ENCODE measurements around the gene LPIN3.

LPIN3 gene

DNA sequence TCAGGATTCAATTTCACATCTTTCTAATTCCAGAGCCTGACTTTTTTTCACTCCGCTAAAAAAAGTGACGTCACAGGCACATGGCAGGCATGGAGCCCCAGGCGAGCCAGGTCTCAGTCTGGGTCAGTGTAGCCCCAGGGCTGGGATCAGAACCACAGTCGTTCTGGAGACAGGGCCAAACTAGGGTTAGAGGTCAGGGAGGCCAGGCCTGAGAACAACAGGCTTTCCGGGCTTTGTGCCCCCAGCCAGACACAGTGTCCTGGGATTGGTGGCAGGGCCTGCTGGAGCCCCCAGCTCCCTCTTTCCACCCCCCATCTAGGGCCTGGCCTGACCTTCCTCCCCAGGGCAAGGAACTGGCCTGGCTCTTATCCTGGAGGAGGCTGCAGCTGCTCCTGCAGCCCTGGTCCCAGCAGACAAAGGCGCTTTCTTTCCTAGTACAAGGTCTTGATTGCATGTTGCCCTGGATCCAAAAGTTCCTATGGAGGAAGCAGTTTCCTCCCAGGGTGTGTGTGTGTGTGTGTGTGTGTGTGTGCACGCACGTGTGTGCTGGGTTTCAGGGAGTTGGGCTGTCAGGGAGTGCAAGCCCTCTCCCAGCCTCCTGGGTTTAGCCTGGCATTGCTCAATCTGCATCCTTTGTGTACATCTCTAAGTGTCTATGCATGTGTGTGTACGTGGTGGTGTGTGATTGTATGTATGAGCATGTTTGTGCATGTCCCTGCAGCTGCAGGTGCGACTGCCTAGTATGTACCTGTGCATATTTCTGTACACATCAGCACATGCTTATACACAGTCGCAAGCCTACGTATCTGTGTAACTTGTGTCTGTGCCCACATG is 52.5 kb downstream of the LPIN3 start:
- no peak for DNase-seq (ENCODE audit: low read depth)

DNA sequence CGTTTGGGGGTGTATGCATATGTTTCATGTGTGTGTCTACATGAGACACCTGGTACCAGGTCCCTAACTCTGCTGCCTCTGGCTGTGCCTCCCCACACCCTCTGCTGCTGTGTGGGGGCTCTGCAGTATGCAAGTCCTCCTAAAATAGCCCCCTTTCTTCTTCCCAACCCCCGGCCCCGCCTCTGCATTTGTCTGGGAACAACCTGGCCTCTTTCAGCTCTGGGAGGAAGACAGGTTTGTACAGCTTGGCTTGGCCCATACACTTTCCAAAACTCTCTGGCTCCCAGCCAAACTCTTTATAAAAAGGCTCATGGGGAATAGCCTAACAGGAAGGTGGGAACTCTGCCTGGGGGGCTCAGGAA is 53.1 kb downstream of the LPIN3 start:
- no peak for DNase-seq (ENCODE audit: low read depth)

DNA sequence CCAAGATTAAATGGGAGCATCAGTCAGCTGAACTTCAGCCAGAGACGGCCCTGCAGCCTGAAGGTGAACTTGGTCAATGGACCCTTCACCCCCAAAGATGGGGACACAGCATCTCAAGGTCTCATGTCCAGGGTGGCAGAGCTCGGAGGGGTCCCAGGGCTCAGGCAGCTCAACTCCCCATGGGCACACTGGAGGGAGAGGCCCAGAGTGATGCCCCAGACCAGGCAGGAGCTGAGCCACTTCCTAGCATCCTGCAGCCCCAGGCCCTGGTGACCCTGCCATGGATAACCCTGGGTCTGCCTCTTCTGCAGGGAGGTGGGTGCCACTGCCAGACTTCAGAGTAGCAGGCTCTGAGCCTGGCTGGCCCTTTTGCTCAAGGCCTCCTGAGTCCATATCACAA is 53.5 kb downstream of the LPIN3 start:
- no peak for DNase-seq (ENCODE audit: low read depth)

DNA sequence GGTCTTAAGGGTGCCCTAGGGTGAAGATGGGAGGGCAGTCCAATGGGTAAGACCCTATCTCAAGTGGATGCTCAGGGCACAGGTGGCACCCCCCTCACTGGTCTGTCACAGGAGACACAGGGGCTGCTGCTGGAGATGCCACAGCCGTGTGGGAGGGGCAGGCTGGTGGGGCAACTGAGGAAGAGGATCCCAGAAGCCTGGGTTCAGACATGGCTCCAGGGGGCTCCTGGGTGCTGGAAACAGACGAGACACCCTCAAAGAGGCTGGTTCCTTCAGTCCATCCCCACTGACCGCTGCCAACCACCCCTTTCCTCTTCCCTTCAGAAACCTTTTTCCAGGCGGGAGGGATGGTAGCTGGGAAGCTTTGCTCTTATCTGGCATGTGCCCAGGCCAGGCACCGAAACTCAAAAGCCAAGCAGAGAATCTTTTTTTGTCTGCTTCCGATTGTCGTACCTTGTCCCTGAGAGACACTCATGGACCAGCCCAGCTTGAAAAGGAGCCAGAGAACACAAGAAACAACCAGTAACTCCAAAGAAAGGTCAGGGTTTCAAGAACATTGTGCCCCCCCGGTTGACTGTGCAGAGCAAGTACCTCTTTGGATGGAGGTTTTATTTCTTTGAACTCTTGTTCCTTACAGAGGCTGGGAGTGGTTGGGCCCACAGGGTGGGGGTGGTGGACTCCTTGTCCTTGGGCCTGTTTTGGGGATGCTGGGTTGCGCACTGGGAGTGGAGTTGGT is 54.5 kb downstream of the LPIN3 start:
- no peak for DNase-seq (ENCODE audit: low read depth)

DNA sequence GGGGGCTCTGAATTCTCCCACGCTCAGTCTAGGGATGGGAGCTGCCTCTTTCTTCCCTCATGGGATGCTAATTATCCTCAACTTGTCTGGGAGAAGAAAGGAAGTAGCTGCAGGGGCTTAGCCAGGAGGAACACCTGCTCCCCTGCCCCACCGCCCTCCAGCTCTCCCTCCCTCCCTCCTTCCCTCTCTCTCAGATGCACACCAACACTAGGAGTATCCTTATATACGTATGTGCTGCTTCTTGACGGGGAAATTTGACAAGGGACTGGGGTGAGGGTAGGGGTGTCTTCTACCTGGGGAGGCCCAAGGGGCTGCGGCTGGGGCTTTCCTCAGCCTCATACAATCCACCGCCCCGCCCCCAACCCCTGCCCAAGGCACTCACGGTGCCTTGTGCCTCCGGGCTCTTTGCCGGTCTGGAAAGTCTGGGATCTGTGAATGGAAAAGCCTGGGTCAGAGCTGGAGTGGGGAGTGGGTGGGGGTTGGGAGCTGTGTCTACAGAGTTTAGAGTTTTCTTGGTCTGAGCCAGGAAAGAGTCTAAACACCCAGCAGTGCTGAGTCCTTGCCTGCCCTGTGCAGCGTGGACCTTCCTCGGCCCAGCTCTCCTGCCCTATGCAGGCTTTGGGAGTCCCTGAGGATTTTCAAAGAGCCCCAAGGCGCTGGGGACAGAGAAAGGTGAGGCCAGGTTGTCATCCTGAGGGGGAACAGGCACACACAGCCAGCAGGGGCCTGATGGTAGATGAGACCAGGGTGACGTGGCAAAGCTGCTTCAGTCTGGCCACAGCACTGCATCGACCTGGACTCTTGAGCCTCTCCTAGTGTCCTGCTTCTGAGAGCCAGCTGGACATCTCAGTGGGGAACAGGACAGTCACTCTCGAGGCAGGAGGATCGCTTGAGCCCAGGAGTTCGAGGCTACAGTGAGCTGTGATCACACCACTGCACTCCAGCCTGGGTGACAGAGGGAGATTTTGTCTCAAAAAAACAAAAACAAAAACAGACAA is 55.3 kb downstream of the LPIN3 start:
- no peak for DNase-seq (ENCODE audit: low read depth)

DNA sequence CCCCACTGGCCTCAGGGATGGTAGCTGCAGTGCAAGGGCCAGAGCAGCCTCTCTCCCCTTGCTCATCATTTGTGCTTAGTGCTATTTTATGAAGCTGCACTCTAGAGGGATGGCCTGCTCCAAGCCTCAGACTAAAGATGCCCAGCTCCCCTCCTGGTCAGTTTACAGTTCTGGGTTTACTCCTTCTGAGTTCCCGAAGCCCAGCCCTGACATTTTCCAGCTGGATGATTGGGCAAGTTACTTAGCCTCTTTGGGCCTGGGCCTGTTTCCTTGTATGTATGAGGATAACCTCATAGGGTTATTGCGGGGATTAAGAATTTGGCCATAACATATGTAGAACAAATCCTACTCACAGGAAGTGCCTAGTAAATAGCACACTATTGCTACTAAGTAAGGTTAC is 57.8 kb downstream of the LPIN3 start:
- no peak for DNase-seq (ENCODE audit: low read depth)

DNA sequence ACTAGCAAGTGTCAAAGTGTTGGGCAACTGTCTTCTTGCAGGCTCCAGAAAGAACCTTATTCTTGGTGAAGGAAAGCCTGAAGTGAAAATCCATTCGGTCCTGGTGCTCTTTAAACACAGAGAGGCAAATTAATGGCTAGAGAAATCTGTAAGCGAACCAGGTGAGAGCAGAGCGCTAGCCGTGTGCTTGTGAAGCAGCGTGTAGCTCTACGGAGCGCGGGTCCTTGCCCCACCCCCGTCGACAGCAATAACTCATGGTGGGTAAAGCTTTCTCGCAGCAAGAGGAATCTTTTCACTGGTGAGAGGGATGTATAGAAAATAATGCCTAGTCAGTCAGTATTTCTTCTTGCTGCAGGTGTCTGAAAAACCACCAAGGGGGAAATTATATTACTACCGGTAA is 63.0 kb downstream of the LPIN3 start:
- DNase-seq (ENCODE audit: low read depth), result no peak

DNA sequence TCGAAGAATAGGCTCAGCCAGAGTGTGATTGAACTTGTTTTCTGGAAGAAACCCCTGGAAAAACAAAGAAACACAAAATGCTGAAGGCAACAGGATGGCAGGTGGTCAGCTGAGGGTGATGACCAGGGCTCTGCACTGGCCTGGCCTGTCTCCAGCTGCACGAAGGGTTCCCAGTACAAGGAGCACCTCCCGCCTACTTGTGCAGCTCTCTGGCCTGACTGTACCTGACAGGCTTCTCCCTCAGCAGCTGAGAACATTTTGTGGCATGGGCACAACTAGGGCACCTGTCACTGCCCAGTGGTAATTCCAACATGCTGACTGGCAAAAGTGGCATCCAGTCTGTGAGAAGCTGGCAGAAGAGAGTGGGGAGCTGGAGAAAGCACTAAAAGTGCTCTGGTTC is 64.8 kb downstream of the LPIN3 start:
- DNase-seq (ENCODE audit: low read depth), result no peak

DNA sequence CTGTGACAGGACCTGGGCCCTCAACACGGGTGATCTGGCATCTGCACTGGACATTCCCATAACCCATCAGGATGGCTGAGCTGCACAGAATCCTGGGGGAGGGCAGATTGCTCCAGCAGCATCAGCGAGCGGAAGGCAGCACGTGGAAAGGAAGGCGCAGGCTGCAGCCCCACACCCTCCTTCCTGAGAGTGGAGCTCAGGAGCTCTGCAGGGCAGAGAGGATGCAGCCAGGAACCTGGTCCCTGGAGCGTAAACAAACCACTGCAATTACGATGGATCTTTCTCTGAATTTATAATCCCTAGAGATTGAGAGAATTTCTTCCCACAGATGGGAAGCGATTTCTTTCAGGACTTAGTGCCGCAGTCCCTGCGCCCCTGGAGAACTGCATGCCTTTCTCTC is 65.7 kb downstream of the LPIN3 start:
- DNase-seq (ENCODE audit: low read depth), result no peak

DNA sequence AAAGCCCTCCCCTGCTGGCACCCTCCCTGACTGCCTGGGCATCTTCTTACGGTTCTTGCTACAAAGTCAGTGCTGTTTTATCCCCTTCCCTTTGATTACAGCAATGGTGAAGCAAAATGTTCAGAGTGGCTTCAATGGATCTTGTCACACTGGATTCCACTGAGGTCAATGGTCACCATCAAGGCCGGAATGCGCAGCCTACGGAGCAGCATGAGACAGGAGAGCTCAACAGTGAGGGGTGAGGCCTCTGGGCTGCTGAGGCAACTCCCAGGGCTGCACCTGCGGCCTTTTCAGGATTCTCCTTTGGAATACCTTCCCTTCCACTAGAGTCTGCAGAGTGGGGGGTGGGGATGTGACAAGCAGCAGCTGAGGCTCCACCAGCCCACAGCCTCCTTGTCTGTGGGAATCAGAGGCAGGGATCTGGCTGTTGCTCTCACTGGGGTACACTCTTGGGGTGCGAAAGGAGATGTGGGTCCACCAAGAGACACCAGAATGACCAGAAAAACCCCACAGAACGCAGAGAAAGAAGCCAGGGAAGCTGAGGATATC is 66.3 kb downstream of the LPIN3 start:
- no peak for DNase-seq (ENCODE audit: low read depth)

DNA sequence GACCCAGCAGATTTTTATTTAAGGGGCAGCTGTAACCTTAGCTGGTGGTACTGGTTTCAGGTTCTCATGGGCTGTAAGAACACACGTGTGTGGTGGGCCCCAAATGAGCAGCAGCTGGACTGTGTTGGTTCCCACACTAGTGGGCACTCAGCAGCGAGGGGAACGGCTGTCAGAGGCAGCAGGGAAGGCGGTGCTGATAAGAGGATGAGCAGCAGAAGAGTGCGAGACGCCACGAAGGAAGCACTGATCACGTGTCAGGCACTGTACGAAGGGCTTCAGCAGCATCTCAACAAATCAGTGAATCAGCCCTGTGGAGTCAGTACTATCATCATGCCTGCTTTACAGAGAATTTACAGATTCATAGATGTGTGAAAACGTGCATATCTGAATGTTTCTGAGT is 67.0 kb downstream of the LPIN3 start:
- DNase-seq (ENCODE audit: low read depth), result no peak

DNA sequence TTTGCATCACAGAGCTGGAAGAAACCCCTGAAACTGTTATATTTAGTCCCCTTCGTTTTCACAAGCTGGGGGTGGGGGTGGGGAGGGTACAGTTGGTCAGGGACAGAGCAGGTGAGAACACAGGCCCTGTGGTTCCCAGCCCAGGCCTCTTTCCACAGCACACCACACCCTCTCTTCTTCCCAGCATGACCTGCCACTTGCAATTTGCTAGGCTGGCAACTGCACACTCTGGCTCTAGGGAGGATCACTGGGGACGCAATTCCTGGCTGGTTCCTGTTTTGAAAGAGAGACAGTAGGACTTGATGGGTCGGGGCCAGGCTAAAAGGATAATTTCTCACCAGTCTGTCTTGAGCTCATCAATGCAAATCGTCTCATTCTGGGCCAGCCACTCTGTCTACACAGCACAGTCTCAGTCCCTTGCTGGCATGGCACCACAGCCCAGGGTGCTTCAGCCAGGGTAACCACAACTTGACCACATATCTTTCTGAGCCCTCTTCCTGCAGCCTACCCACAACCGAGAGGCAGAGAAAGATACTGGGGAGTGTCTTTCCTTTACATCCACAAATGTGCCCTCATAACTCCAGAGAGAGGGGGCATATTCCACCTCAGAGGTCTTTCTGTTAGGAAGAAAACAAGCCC is 67.7 kb downstream of the LPIN3 start:
- no peak for DNase-seq (ENCODE audit: low read depth)

DNA sequence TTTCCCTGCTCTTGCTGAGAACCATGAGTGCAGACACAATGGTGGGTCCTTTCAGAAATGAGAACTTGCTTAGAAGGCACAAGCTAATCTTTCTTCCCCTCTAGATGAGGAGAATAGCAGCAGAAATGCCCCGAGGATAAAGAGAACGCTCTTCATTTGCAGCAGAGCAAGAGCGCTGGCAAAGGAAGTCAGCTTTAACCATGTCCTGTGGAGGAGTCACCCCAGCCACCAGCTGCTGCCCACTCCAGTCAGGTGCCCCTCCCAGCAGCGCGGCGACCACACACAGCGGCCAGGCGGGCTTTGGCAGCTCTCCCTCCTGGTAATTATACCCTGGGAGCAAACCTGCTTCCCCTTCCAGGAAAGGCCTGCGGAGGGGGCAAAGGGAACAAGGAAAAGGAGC is 68.4 kb downstream of the LPIN3 start:
- DNase-seq (ENCODE audit: low read depth), result no peak
